K562 (cell line): ENCODE results near the gene ATF3. TPM values are rescaled to one million over a fixed set of nuclear protein-coding genes. Genes with fewer than 3 reads are reported as not detected.

Source experiments
- BACH1 ChIP-seq: fragments of 200-800 bp; sonication (Bioruptor generic); IDR thresholded peaks from 2 replicates; pipeline ENCODE4 v1.6.1; 2016; ENCODE audit warnings: missing genetic modification characterization, missing compliant biosample characterization
- BDP1 ChIP-seq: IDR thresholded peaks from 3 replicates; pipeline ENCODE4 v1.6.1; 2011; ENCODE audit not compliant: insufficient read length, insufficient read depth
- CCNT2 ChIP-seq: IDR thresholded peaks from 2 replicates; pipeline ENCODE4 v1.6.1; 2011; ENCODE audit warnings: borderline replicate concordance, low read depth, mild to moderate bottlenecking, moderate library complexity, mixed read lengths, low read length; ENCODE audit not compliant: insufficient read length; ENCODE audit errors: extremely low read depth
- CHCHD3 ChIP-seq: fragments of 250-450 bp; sonication (Bioruptor Pico); IDR thresholded peaks from 2 replicates; pipeline ENCODE4 v2.1.2; 2022; ENCODE audit warnings: mild to moderate bottlenecking
- HEY1 ChIP-seq: fragments of 250-450 bp; sonication (Bioruptor Pico); IDR thresholded peaks from 2 replicates; pipeline ENCODE4 v1.5.0; 2020; ENCODE audit warnings: mild to moderate bottlenecking, moderate library complexity, borderline replicate concordance
- MCM2 ChIP-seq: fragments of 450-650 bp; IDR thresholded peaks from 2 replicates; pipeline ENCODE4 v1.6.1; 2017; ENCODE audit warnings: low read depth, mild to moderate bottlenecking
- NFYB ChIP-seq: IDR thresholded peaks from 2 replicates; pipeline ENCODE4 v1.6.1; 2011; ENCODE audit warnings: mild to moderate bottlenecking, moderate library complexity; ENCODE audit not compliant: insufficient read length; ENCODE audit errors: extremely low read depth
- NONO ChIP-seq, 2 experiments: fragments of 200-400 bp in 1 of 2; fragments of 450-650 bp in 1 of 2; formaldehyde crosslinking in 1 of 2; IDR thresholded peaks; 2 replicates each; pipeline ENCODE4 v1.6.1; 2017; ENCODE audit warnings: low read depth in 2 of 2, mild to moderate bottlenecking in 2 of 2, moderate library complexity in 2 of 2, low read length in 1 of 2
- WHSC1 ChIP-seq: IDR thresholded peaks from one replicate; pipeline ENCODE4 v1.6.1; 2012; ENCODE audit warnings: low read length, control low read depth, inconsistent platforms
- ZEB2 ChIP-seq: fragments of 450-650 bp; IDR thresholded peaks from 2 replicates; pipeline ENCODE4 v1.6.1; 2016
- ZNF224 ChIP-seq: sonication (generic); formaldehyde crosslinking; IDR thresholded peaks from 2 replicates; pipeline ENCODE4 v1.8.0; 2022; ENCODE audit warnings: mild to moderate bottlenecking, missing genetic modification reagents
- ZNF23 ChIP-seq: fragments of 250-450 bp; sonication (Bioruptor Pico); IDR thresholded peaks from 2 replicates; pipeline ENCODE4 v1.4.0; 2020; ENCODE audit warnings: mild to moderate bottlenecking
- ZNF324 ChIP-seq: fragments of 250-450 bp; sonication (Bioruptor Pico); IDR thresholded peaks from 2 replicates; pipeline ENCODE4 v1.4.0; 2020; ENCODE audit warnings: mild to moderate bottlenecking
- ZNF347 ChIP-seq: fragments of 450-650 bp; formaldehyde crosslinking; IDR thresholded peaks from 2 replicates; pipeline ENCODE4 v1.4.0; 2020; ENCODE audit warnings: low read depth, mild to moderate bottlenecking, moderate library complexity
- ZNF445 ChIP-seq: fragments of 250-450 bp; sonication (Bioruptor Pico); IDR thresholded peaks from 2 replicates; pipeline ENCODE4 v1.4.0; 2020; ENCODE audit warnings: low read depth, mild to moderate bottlenecking, moderate library complexity
- ZNF77 ChIP-seq: fragments of 250-450 bp; sonication (Bioruptor Pico); IDR thresholded peaks from 2 replicates; pipeline ENCODE4 v1.5.0; 2020
- ZNF778 ChIP-seq: fragments of 450-650 bp; formaldehyde crosslinking; IDR thresholded peaks from 2 replicates; pipeline ENCODE4 v1.4.0; 2020; ENCODE audit warnings: mild to moderate bottlenecking, moderate library complexity
- polyA plus RNA-seq, 8 experiments: library from polyadenylated mRNA; depleted of rRNA in 4 of 8; stranded (reverse) in 5 of 8; unstranded in 3 of 8; fragments of >200 nt; fragmentation: Nextera tagmentation in 2 of 8; fragmentation: Illumina TruSeq in 1 of 8; extraction: Ambion mirVana in 2 of 8; extraction: Trizol in 1 of 8; gene quantifications; 2 replicates each; pipeline versions ENCODE4 v1.2.1 to v1.2.3, GENCODE V29; 2011 to 2014; ENCODE audit warnings: inconsistent platforms in 1 of 8, missing spikeins in 1 of 8
- total RNA-seq, 7 experiments: library from RNA; depleted of rRNA in 6 of 7; stranded (reverse); fragments of >200 nt in 6 of 7; fragmentation: Illumina TruSeq in 2 of 7; extraction: Trizol in 2 of 7; gene quantifications; 2 replicates each; pipeline versions ENCODE4 v1.2.1 to v1.2.3, GENCODE V29; 2011 to 2021; ENCODE audit warnings: low replicate concordance in 1 of 7
- TF ChIP-seq, protein P1 (sequence below): fragments of 450-650 bp; IDR thresholded peaks from 2 replicates; pipeline ENCODE4 v1.7.1; 2018; ENCODE audit warnings: mild to moderate bottlenecking, low read depth; ENCODE audit not compliant: partially characterized antibody
- TF ChIP-seq, protein P2 (sequence below): fragments of 250-450 bp; sonication (Bioruptor Pico); IDR thresholded peaks from 2 replicates; pipeline ENCODE4 v1.5.0; 2021; ENCODE audit warnings: mild to moderate bottlenecking, borderline replicate concordance
- TF ChIP-seq, protein P3 (sequence below): fragments of 200-400 bp; formaldehyde crosslinking; IDR thresholded peaks from 2 replicates; pipeline ENCODE4 v1.6.1; 2017; ENCODE audit warnings: mild to moderate bottlenecking, low read depth, low read length, moderate library complexity
- TF ChIP-seq, protein P4 (sequence below): sonication (generic); formaldehyde crosslinking; IDR thresholded peaks from 2 replicates; pipeline ENCODE4 v1.8.1; 2022; ENCODE audit warnings: missing genetic modification reagents

ATF3 gene
- total and polyA plus RNA-seq, 9 of the 15 experiments (the other 6 are each of a cell fraction or from before 2014, with no cell fraction given): 3.5 to 28.2 (median 19.8) TPM

DNA sequence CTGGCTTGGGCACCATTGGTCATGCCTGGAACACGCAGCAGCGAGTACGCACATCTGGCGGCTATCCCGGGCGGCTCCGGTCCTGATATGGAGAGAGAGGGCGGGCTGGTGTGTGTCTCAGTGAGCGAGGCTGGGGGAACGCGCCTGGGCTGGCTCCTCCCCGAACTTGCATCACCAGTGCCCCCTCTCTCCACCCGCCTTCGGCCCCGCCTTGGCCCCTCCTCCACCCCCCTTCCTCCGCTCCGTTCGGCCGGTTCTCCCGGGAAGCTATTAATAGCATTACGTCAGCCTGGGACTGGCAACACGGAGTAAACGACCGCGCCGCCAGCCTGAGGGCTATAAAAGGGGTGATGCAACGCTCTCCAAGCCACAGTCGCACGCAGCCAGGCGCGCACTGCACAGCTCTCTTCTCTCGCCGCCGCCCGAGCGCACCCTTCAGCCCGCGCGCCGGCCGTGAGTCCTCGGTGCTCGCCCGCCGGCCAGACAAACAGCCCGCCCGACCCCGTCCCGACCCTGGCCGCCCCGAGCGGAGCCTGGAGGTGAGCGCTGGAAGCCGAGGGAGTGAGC, at the start of gene ATF3 (continued):
- TF ChIP-seq HEY1 (CRISPR knock-in tag) (no peak), ZNF778 (CRISPR knock-in tag) (no peak), CHCHD3 (CRISPR knock-in tag) (no peak), CCNT2 (peak; percentile 93), ZEB2 (no peak), WHSC1 (no peak), MCM2 (no peak), ZNF77 (CRISPR knock-in tag) (no peak), NFYB (no peak), NONO (IDR thresholded peaks at IDR 0.05; ENCODE audit: low read depth in 2 of 2, low read length in 1 of 2) (peak; percentile 67 to 100; a peak in 3 of 4 replicates), ZNF347 (CRISPR knock-in tag) (no peak), ZNF445 (CRISPR knock-in tag) (no peak), ZNF23 (CRISPR knock-in tag) (no peak), BACH1 (tag) (no peak; the same call in 1 of the 2 replicates), ZNF224 (CRISPR knock-in tag) (peak; percentile 65; the same call in 1 of the 2 replicates), BDP1 (no peak), ZNF324 (CRISPR knock-in tag) (no peak)
- TF ChIP-seq, protein P1, sequence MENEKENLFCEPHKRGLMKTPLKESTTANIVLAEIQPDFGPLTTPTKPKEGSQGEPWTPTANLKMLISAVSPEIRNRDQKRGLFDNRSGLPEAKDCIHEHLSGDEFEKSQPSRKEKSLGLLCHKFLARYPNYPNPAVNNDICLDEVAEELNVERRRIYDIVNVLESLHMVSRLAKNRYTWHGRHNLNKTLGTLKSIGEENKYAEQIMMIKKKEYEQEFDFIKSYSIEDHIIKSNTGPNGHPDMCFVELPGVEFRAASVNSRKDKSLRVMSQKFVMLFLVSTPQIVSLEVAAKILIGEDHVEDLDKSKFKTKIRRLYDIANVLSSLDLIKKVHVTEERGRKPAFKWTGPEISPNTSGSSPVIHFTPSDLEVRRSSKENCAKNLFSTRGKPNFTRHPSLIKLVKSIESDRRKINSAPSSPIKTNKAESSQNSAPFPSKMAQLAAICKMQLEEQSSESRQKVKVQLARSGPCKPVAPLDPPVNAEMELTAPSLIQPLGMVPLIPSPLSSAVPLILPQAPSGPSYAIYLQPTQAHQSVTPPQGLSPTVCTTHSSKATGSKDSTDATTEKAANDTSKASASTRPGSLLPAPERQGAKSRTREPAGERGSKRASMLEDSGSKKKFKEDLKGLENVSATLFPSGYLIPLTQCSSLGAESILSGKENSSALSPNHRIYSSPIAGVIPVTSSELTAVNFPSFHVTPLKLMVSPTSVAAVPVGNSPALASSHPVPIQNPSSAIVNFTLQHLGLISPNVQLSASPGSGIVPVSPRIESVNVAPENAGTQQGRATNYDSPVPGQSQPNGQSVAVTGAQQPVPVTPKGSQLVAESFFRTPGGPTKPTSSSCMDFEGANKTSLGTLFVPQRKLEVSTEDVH: peak; percentile 88
- TF ChIP-seq, protein P2, sequence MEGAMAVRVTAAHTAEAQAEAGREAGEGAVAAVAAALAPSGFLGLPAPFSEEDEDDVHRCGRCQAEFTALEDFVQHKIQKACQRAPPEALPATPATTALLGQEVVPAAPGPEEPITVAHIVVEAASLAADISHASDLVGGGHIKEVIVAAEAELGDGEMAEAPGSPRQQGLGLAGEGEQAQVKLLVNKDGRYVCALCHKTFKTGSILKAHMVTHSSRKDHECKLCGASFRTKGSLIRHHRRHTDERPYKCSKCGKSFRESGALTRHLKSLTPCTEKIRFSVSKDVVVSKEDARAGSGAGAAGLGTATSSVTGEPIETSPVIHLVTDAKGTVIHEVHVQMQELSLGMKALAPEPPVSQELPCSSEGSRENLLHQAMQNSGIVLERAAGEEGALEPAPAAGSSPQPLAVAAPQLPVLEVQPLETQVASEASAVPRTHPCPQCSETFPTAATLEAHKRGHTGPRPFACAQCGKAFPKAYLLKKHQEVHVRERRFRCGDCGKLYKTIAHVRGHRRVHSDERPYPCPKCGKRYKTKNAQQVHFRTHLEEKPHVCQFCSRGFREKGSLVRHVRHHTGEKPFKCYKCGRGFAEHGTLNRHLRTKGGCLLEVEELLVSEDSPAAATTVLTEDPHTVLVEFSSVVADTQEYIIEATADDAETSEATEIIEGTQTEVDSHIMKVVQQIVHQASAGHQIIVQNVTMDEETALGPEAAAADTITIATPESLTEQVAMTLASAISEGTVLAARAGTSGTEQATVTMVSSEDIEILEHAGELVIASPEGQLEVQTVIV (CRISPR knock-in tag): no peak
- TF ChIP-seq, protein P3, sequence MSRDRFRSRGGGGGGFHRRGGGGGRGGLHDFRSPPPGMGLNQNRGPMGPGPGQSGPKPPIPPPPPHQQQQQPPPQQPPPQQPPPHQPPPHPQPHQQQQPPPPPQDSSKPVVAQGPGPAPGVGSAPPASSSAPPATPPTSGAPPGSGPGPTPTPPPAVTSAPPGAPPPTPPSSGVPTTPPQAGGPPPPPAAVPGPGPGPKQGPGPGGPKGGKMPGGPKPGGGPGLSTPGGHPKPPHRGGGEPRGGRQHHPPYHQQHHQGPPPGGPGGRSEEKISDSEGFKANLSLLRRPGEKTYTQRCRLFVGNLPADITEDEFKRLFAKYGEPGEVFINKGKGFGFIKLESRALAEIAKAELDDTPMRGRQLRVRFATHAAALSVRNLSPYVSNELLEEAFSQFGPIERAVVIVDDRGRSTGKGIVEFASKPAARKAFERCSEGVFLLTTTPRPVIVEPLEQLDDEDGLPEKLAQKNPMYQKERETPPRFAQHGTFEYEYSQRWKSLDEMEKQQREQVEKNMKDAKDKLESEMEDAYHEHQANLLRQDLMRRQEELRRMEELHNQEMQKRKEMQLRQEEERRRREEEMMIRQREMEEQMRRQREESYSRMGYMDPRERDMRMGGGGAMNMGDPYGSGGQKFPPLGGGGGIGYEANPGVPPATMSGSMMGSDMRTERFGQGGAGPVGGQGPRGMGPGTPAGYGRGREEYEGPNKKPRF: no peak
- TF ChIP-seq, protein P4, sequence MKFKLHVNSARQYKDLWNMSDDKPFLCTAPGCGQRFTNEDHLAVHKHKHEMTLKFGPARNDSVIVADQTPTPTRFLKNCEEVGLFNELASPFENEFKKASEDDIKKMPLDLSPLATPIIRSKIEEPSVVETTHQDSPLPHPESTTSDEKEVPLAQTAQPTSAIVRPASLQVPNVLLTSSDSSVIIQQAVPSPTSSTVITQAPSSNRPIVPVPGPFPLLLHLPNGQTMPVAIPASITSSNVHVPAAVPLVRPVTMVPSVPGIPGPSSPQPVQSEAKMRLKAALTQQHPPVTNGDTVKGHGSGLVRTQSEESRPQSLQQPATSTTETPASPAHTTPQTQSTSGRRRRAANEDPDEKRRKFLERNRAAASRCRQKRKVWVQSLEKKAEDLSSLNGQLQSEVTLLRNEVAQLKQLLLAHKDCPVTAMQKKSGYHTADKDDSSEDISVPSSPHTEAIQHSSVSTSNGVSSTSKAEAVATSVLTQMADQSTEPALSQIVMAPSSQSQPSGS (CRISPR knock-in tag): peak; percentile 99
